Uterus (tissue), 2 donors: ENCODE data around the gene DUS2.
"Not testable (repeated sequence)": the region's sequence is repeated elsewhere in the genome, so short reads cannot be mapped to it uniquely, and the experiment has no call there.

Experiments
- CTCF ChIP-seq, 4 experiments: fragments of 200-600 bp in 2 of 4; fragments of 450-650 bp in 2 of 4; sonication (generic) in 2 of 4; IDR thresholded peaks; one replicate each; pipeline ENCODE4 v1.5.1; 2016 to 2019; ENCODE audit warnings: antibody characterized with exemption in 4 of 4, mild to moderate bottlenecking in 2 of 4, moderate library complexity in 1 of 4
- POLR2A ChIP-seq, 2 donors: fragments of 450-650 bp; IDR thresholded peaks; one replicate each; pipeline ENCODE4 v1.6.1; 2016; ENCODE audit warnings: antibody characterized with exemption in 2 of 2, mild to moderate bottlenecking in 1 of 2, moderate library complexity in 1 of 2

GRCh38 chr16:68009872-68010271 is 13.2 kb upstream of the DUS2 start:
- not testable (repeated sequence) for TF ChIP-seq CTCF, POLR2A (IDR thresholded peaks at IDR 0.05)
